Liver (tissue), 3 donors: ENCODE results near the gene SPOP.

ENCODE experiments used
- CTCF ChIP-seq: fragments of 150-350 bp; IDR thresholded peaks from 2 replicates; pipeline ENCODE4 v1.5.1; 2017; ENCODE audit warnings: improper control_type of control experiment, low read depth, low read length; ENCODE audit not compliant: missing input control
- JUND ChIP-seq, 2 donors: IDR thresholded peaks; 2 replicates each; pipeline ENCODE4 v1.6.1; 2016; ENCODE audit warnings: antibody characterized with exemption in 2 of 2
- MAX ChIP-seq: IDR thresholded peaks from 2 replicates; pipeline ENCODE4 v1.6.1; 2016; ENCODE audit warnings: antibody characterized with exemption
- RAD21 ChIP-seq, 2 donors: IDR thresholded peaks; 2 replicates each; pipeline ENCODE4 v1.6.1; 2016; ENCODE audit warnings: antibody characterized with exemption in 2 of 2, mild to moderate bottlenecking in 2 of 2
- RXRA ChIP-seq, 2 donors: IDR thresholded peaks; 2 replicates each; pipeline ENCODE4 v1.6.1; 2017 to 2018; ENCODE audit warnings: antibody characterized with exemption in 2 of 2, mild to moderate bottlenecking in 1 of 2
- TAF1 ChIP-seq: conservative IDR thresholded peaks from 2 replicates; pipeline ENCODE4 v1.6.1; 2016; ENCODE audit warnings: antibody characterized with exemption, mild to moderate bottlenecking
- YY1 ChIP-seq: IDR thresholded peaks from 2 replicates; pipeline ENCODE4 v1.6.1; 2016; ENCODE audit warnings: antibody characterized with exemption, mild to moderate bottlenecking
- donor health status: healthy.
- donor health status: healthy.

- TF ChIP-seq CTCF (no peak), RAD21 (IDR thresholded peaks at IDR 0.05) (no peak), JUND (IDR thresholded peaks at IDR 0.05) (no peak), YY1 (no peak), TAF1 (no peak), RXRA (IDR thresholded peaks at IDR 0.05) (no peak), MAX (no peak)
Observed at GRCh38 chr17:49572226-49572625, 105.7 kb downstream of the SPOP start.
